Activated CD8-positive, alpha-beta memory T cell treated with anti-CD3 and anti-CD28 coated beads for 36 hours (primary cell): Measurements from ENCODE around the gene LZTS2. TPM values are rescaled to one million over a fixed set of nuclear protein-coding genes. Genes with fewer than 3 reads are reported as not detected.

ENCODE experiments used
- CTCF ChIA-PET: fragments of 350-600 bp; sonication (Branson Sonifier 250); formaldehyde crosslinking; loops from one replicate; lab custom pipeline; 2021; ENCODE audit warnings: antibody characterized with exemption; lab: Charles Lee
- POLR2A ChIA-PET: fragments of 350-600 bp; sonication (Branson Sonifier 250); formaldehyde crosslinking; loops from one replicate; lab custom pipeline; 2021; ENCODE audit warnings: antibody characterized with exemption; lab: Charles Lee
- total RNA-seq, 2 experiments: library from RNA; stranded (reverse); gene quantifications; one replicate each; pipeline ENCODE4 v1.2.3, GENCODE V29; 2021

Gene LZTS2
- total RNA-seq, 2 experiments from 2014 or later = 14.2 to 14.8 TPM

- POLR2A ChIA-PET = no interaction called here
- CTCF ChIA-PET = interaction anchor here (0.6 to 1.3 kb wide), 4 partner anchors 8 to 180 kb away, joined by 3 to 4 read pairs (median 4); partner anchors contain the start of gene LZTS2
These were observed 10.5 kb upstream of the LZTS2 start for GRCh38 chr10:100989088-100989487.

DNA sequence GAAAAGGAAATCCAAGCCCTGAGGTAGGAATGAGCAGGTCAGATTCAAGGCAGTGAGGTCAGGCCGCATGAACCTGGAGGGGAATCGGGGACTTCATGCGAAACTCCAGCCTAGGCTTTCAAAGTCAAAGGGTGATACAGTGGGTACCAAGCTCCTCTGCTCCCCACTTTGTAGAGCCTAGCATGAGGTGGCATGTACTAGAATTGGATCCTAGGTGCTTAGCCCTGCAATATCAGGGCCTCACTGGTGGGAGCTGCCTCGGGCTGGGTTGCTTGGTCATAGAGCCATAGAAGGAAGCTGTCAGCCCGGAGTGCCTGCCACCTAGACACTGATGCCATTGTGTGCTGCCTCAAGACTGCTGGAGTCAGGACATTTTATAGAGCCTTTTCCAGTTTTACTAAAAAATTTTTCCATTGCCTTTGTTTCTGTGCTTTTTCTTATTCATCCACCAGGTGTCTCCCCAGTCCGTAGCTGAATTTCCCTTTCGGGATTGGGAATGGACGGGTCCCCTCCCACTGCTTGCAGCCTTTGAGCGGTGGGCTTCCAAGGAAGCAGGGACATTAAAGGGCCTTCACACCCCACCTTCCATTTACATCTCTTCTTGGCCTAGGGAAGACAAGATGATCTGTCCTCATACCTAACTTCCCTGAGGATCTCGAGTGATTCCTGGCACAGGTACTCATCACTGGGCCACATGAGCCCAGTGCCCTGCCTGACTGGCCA is 5.5 kb upstream of the LZTS2 start:
- POLR2A ChIA-PET = no interaction called here
- CTCF ChIA-PET = no interaction called here

- POLR2A ChIA-PET = no interaction called here
These were observed 4.4 kb upstream of the LZTS2 start for GRCh38 chr10:100995181-100995580.

GRCh38 chr10:100996678-100997359 is 2.8 kb upstream of the LZTS2 start:
- POLR2A ChIA-PET = interaction anchor here (0.5 to 1.5 kb wide), 3 partner anchors 11 to 168 kb away, joined by 3 to 6 read pairs (median 4); partner anchors contain the start of gene PDZD7
- CTCF ChIA-PET = interaction anchor here (0.6 to 3.9 kb wide), 13 partner anchors 8 to 72 kb away, joined by 3 to 46 read pairs (median 5); partner anchors contain the start of genes MRPL43, PDZD7, SFXN3 and TWNK

More at GRCh38 chr10:100995181-100995580, 4.4 kb upstream of the LZTS2 start:
- CTCF ChIA-PET = no interaction called here

GRCh38 chr10:100997360-100998182 is 2.0 kb upstream of the LZTS2 start:
- ChIA-PET POLR2A (interaction anchor here (0.5 to 1.5 kb wide), 3 partner anchors 12 to 169 kb away, joined by 3 to 6 read pairs (median 4); partner anchors contain the start of gene PDZD7), CTCF (interaction anchor here (0.6 to 3.9 kb wide), 14 partner anchors 9 to 71 kb away, joined by 3 to 46 read pairs (median 5); partner anchors contain the start of genes MRPL43, PDZD7, SFXN3 and TWNK)

GRCh38 chr10:100998183-100998990 is 1.2 kb upstream of the LZTS2 start:
- POLR2A ChIA-PET = no interaction called here
- CTCF ChIA-PET = interaction anchor here (0.8 to 3.9 kb wide), 11 partner anchors 10 to 70 kb away, joined by 3 to 46 read pairs (median 6); partner anchors contain the start of genes MRPL43, PDZD7, SFXN3 and TWNK

GRCh38 chr10:100998991-100999741 is 442 bp upstream of the LZTS2 start:
- ChIA-PET CTCF (interaction anchor here (0.7 to 3.9 kb wide), 10 partner anchors 8 to 30 kb away, joined by 3 to 46 read pairs (median 4); partner anchors contain the start of genes PDZD7 and SFXN3), POLR2A (interaction anchor here (0.9 kb wide), 1 partner anchor 29 kb away, joined by 3 read pairs; no protein-coding TSS in a partner anchor)

- POLR2A ChIA-PET = no interaction called here
- CTCF ChIA-PET = interaction anchor here (0.7 to 3.9 kb wide), 4 partner anchors 11 to 14 kb away, joined by 3 to 36 read pairs (median 9); no protein-coding TSS in a partner anchor
These were observed 713 bp downstream of the LZTS2 start for GRCh38 chr10:101000127-101000914.

GRCh38 chr10:101000915-101001658 is 1.5 kb downstream of the LZTS2 start:
- POLR2A ChIA-PET = no interaction called here
- CTCF ChIA-PET = interaction anchor here (0.5 to 0.7 kb wide), 2 partner anchors 13 to 40 kb away, joined by 3 to 4 read pairs; no protein-coding TSS in a partner anchor

DNA sequence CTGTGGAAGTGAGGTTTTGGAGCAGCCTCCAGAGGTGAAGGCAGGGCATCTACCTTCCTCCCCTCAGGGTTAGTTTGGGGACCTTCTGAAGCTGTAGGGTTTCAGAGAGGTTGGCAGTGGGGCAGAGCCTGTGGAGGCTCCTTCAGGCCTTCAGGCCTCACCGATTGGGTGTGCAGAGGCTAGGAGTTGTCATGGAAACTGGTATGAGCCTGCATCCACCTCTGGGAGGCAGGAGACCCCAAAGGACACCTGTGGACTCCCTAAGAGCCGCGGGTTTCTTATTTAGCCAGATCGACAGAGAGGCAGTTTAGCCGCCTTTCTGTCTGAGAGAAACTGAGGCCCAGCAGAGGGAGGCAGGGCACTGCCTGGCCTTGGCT is 2.0 kb downstream of the LZTS2 start:
- ChIA-PET POLR2A (no interaction called here), CTCF (interaction anchor here (0.5 kb wide), 1 partner anchor 39 kb away, joined by 3 read pairs; no protein-coding TSS in a partner anchor)

DNA sequence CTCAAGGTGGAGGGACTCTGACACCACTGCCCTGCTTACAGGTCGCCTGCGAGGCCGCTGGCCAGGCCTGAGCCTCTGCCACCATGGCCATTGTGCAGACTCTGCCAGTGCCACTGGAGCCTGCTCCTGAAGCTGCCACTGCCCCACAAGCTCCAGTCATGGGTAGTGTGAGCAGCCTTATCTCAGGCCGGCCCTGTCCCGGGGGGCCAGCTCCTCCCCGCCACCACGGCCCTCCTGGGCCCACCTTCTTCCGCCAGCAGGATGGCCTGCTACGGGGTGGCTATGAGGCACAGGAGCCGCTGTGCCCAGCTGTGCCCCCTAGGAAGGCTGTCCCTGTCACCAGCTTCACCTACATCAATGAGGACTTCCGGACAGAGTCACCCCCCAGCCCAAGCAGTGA is 2.8 kb downstream of the LZTS2 start:
- ChIA-PET CTCF (interaction anchor here (0.6 to 2.0 kb wide), 4 partner anchors 10 to 59 kb away, joined by 3 to 10 read pairs (median 4); no protein-coding TSS in a partner anchor), POLR2A (interaction anchor here (0.6 kb wide), 1 partner anchor 52 kb away, joined by 3 read pairs; no protein-coding TSS in a partner anchor)

GRCh38 chr10:101003639-101004206 is 4.1 kb downstream of the LZTS2 start:
- ChIA-PET CTCF (interaction anchor here (1.1 to 2.0 kb wide), 2 partner anchors 8 to 11 kb away, joined by 4 to 10 read pairs; no protein-coding TSS in a partner anchor), POLR2A (no interaction called here)

DNA sequence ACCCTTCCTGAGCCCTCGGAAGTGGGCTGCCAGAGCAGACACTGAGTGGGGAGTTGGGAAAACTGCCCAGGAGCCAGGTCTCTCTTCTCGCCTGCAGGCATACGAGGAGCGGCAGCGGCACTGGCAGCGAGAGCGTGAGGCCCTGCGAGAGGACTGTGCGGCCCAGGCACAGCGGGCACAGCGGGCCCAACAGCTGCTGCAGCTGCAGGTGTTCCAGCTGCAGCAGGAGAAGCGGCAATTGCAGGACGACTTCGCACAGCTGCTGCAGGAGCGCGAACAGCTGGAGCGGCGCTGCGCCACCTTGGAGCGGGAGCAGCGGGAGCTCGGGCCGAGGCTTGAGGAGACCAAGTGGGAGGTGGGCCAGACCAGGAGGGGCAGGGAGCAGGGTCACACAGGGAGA is 5.8 kb downstream of the LZTS2 start:
- ChIA-PET POLR2A (interaction anchor here (1.0 kb wide), 1 partner anchor 13 kb away, joined by 4 read pairs; no protein-coding TSS in a partner anchor), CTCF (interaction anchor here (1.3 to 2.2 kb wide), 2 partner anchors 9 to 14 kb away, joined by 5 to 7 read pairs; no protein-coding TSS in a partner anchor)

DNA sequence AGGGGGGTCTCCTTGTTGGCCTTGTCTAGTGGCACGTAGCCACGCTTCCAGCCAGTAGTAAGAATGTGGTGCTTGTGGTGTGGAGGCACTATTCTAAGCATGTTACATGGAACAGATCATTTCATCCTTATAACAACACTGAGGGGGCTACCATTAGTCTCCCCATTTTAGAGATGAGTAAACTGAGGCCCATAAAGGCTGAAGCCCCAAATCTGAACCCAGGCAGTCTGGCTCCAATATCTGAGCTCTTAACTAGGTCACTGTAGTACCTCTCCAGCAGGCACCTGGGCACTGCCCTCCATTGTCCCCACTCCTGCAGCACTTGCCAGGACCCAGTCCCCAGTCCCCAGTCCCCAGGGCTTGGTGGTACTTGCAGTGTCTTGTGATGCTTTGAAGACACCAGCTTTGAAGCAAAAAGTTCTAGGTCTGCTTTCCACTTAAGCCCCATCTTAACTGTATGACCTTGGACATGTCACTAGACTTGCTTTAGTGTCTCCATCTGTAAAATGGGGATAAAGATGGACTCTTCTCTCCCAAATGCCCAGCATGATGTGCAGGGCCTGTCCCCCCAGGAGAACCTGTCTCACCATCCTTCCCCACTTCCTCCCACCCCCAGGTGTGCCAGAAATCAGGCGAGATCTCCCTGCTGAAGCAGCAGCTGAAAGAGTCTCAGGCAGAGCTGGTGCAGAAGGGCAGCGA is 6.4 kb downstream of the LZTS2 start:
- ChIA-PET POLR2A (interaction anchor here (0.5 to 1.0 kb wide), 2 partner anchors 13 to 1714 kb away, joined by 3 to 4 read pairs; no protein-coding TSS in a partner anchor), CTCF (interaction anchor here (2.2 kb wide), 1 partner anchor 8 kb away, joined by 7 read pairs; no protein-coding TSS in a partner anchor)
